Measurements from ENCODE around the gene ATP8B3. TPM values are rescaled to one million over a fixed set of nuclear protein-coding genes. Genes with fewer than 3 reads are reported as not detected.
A peak's percentile ranks its signal among the peaks of the same experiment; 100 is the strongest.

Gene ATP8B3
- total RNA-seq, 4 donors from 2014 or later, result 0.21 to 2.4 (median 1.2) TPM

- 1 to 3% methylated on average over 12 to 13 of the region's 14 CpGs for WGBS, 2 donors
- TF ChIP-seq EP300 (IDR thresholded peaks at IDR 0.05) (no peak), POLR2A (IDR thresholded peaks at IDR 0.05) (no peak)
- TF ChIP-seq, protein P1, sequence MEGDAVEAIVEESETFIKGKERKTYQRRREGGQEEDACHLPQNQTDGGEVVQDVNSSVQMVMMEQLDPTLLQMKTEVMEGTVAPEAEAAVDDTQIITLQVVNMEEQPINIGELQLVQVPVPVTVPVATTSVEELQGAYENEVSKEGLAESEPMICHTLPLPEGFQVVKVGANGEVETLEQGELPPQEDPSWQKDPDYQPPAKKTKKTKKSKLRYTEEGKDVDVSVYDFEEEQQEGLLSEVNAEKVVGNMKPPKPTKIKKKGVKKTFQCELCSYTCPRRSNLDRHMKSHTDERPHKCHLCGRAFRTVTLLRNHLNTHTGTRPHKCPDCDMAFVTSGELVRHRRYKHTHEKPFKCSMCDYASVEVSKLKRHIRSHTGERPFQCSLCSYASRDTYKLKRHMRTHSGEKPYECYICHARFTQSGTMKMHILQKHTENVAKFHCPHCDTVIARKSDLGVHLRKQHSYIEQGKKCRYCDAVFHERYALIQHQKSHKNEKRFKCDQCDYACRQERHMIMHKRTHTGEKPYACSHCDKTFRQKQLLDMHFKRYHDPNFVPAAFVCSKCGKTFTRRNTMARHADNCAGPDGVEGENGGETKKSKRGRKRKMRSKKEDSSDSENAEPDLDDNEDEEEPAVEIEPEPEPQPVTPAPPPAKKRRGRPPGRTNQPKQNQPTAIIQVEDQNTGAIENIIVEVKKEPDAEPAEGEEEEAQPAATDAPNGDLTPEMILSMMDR (IDR thresholded peaks at IDR 0.05), result no peak
- no peaks in the 10 kb centered on the region for H3K36me3 ChIP-seq
- H3K9me3 ChIP-seq, result no peaks in the 10 kb centered on the region
- no peak overlapping the region for H3K27ac ChIP-seq
- peaks cover 0 to 54% (median 22%) of the 10 kb centered on the region in 4 donors for H3K4me1 ChIP-seq
- DNase-seq (ENCODE audit: low spot score in 2 of 2), result no peak
- H3K4me3 ChIP-seq, result no peak overlapping the region
- peaks cover 0 to 84% of the 10 kb centered on the region in 2 donors for H3K27me3 ChIP-seq
Measured at GRCh38 chr19:1750343-1751021, 61.6 kb downstream of the ATP8B3 start.

DNA sequence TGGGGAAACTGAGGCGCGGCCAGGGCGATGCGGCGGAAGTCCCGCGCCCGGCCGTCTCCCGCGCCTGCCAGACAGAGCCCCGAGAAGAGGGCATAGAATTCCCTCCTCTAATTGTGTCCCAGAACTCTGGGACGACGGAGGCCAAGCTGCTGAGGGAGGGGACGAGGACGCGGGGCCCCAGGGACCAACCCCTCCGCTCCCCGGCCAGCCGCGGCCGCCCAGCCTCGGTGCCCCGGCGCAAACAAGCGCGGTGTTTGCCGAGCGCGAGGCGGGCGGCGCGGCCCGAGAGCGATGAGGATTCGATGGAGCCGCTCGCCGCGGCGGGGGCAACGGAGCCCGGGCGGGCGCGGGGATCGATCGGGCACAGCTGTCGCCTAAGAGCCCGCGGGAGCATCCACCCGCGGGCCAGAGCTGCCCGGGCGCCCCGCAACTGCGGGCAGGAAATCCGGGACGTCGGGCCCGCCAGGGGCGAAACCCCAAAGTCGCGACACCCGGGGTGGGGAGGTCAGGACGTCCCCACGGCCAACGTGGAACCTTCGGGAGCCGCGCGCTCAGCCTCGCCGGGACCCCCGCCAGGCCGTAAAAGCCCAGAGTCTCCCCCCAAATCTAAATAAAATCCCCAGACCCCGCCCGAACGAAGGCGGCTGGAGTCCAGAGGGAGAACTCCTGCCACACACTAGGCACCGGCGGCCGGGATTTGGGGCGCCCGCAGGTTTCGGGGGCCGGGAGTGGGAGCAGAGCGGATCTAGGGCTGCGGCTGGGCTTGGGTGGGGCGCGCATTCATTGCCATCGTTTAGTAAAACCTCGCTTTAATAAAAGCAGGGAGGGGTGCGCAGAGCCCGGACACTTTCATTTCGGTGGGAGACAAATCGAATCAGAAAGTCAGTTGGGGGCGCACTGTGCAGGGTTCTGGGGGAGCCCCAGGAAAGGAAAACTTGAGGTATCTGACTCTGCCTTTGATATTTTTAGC lies 62.4 kb downstream of the ATP8B3 start:
- Histone ChIP-seq H3K9me3 (no peaks in the 10 kb centered on the region), H3K27ac (no peak overlapping the region), H3K27me3 (peaks cover 0 to 84% of the 10 kb centered on the region in 2 donors), H3K4me3 (peak overlapping the region in 1 of 4 donors; percentile 3), H3K4me1 (peaks cover 0 to 53% (median 20%) of the 10 kb centered on the region in 4 donors), H3K36me3 (no peaks in the 10 kb centered on the region)
- DNase-seq (ENCODE audit: low spot score in 2 of 2), result no peak
- whole genome bisulfite sequencing, 2 donors, result 2% methylated on average over 32 to 96 of the region's 99 CpGs
- TF ChIP-seq EP300 (IDR thresholded peaks at IDR 0.05), result no peak
- no peak for TF ChIP-seq POLR2A (IDR thresholded peaks at IDR 0.05)
- TF ChIP-seq, protein P1 (IDR thresholded peaks at IDR 0.05), result no peak

DNA sequence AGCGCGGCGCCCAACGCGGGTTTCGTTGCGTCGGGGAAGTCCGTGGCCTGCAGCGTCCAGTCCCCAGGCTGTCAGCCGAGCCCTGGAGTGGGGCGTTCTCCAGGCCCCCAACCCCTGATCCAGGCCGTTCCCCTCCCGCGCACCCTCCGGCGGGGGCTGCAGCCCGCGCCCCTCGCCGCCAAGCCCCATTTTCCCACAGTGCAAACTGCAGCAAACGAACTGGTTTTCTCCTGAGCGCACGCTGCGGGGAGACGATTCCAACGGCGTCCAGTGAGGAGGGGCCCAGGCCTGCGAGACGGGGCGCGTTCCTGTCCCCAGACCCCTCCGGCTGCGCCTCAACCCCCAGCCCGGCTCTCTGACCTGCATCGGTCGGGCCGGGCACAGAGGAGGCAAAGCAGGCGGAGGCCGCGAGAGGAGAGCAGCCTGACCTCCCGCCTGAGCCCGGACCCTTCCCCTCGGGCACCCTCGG lies 63.2 kb downstream of the ATP8B3 start:
- 1 to 3% methylated on average over 37 to 44 of the region's 45 CpGs for WGBS, 2 donors
- Histone ChIP-seq H3K27me3 (peaks cover 0 to 90% of the 10 kb centered on the region in 2 donors), H3K27ac (no peak overlapping the region), H3K9me3 (no peaks in the 10 kb centered on the region), H3K4me1 (peaks cover 0 to 51% (median 20%) of the 10 kb centered on the region in 4 donors), H3K4me3 (no peak overlapping the region), H3K36me3 (no peaks in the 10 kb centered on the region)
- TF ChIP-seq, protein P1 (IDR thresholded peaks at IDR 0.05), result no peak
- TF ChIP-seq EP300 (IDR thresholded peaks at IDR 0.05) (no peak), POLR2A (IDR thresholded peaks at IDR 0.05) (no peak)
- no peak for DNase-seq (ENCODE audit: low spot score in 2 of 2)

DNA sequence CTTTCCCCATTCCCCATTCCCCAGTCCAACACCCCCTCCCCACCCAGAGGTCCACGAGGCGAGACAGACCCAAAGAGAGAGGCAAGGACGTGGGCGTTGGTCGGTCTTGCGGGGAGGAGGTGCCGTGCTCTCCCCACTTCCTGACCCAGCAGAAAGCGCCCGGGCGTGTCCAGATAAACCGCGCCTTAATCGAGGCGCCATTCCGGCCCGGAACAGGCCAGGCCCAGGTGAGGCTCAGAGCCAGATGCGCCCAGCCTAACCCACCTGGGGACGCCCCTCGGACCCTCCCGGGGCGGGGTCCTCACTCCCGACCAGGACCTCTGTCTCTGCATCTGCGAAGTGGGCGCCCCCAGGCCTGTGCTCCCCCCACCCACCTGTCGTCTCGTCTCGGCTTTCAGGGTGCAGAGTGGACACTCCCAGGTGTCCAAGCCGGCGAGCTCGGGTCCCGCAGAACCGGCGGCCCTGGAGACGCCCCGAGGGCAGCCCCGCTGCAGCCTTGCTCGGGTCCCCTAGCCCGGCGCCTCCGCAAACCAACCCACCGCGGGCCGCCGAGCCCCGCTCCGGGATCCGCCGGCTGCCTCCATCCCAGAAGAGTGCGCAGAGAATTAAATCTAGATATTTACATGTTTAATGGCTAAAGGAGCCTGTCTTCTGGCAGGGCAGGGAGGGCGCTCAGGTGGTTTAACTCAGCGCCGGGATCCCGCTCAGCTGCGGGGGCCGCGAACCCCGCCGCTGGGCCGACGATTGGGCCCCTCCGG lies 63.8 kb downstream of the ATP8B3 start:
- no peak for DNase-seq (ENCODE audit: low spot score in 2 of 2)
- TF ChIP-seq EP300 (IDR thresholded peaks at IDR 0.05) (no peak), POLR2A (IDR thresholded peaks at IDR 0.05) (no peak)
- TF ChIP-seq, protein P1 (IDR thresholded peaks at IDR 0.05), result no peak
- WGBS, 2 donors, result 1 to 3% methylated on average over 32 to 44 of the region's 61 CpGs
- H3K27me3 ChIP-seq, result peaks cover 0 to 96% of the 10 kb centered on the region in 2 donors
- H3K27ac ChIP-seq, result no peak overlapping the region
- no peak overlapping the region for H3K4me3 ChIP-seq
- no peaks in the 10 kb centered on the region for H3K36me3 ChIP-seq
- H3K4me1 ChIP-seq, result peaks cover 0 to 51% (median 20%) of the 10 kb centered on the region in 4 donors
- no peaks in the 10 kb centered on the region for H3K9me3 ChIP-seq
